NB4 (cell line): ENCODE results near the gene HSPA12A.
"Not testable (repeated sequence)": the region's sequence is repeated elsewhere in the genome, so short reads cannot be mapped to it uniquely, and the experiment has no call there.

Source experiments
- CTCF ChIP-seq: IDR thresholded peaks from one replicate; pipeline ENCODE4 v1.5.1; 2012; ENCODE audit warnings: low read depth, low read length
- POLR2A ChIP-seq: IDR thresholded peaks from 2 replicates; pipeline ENCODE4 v1.6.1; 2011; ENCODE audit warnings: mild to moderate bottlenecking; ENCODE audit not compliant: insufficient read length; ENCODE audit errors: extremely low read depth

DNA sequence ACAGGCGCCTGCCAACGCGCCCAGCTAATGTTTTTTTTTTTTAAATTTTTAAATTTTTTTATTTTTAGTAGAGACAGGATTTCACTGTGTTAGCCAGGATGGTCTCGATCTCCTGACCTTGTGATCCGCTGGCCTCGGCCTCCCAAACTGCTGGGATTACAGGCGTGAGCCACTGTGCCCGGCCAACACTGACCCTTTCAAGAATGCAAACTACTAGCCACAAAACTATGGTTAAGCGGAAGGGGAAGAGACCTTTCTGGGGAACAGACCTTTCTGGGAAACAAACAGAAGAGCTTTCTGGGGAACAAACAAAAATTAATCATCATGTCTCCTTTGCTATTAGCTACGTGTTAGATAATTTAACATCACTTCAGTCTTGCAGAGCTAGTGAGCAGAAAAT, 30.6 kb downstream of the HSPA12A start:
- not testable (repeated sequence) for TF ChIP-seq CTCF, POLR2A
